ENCODE data around the gene TIMM17B.
A peak's percentile ranks its signal among the peaks of the same experiment; 100 is the strongest.

The TIMM17B gene

DNA sequence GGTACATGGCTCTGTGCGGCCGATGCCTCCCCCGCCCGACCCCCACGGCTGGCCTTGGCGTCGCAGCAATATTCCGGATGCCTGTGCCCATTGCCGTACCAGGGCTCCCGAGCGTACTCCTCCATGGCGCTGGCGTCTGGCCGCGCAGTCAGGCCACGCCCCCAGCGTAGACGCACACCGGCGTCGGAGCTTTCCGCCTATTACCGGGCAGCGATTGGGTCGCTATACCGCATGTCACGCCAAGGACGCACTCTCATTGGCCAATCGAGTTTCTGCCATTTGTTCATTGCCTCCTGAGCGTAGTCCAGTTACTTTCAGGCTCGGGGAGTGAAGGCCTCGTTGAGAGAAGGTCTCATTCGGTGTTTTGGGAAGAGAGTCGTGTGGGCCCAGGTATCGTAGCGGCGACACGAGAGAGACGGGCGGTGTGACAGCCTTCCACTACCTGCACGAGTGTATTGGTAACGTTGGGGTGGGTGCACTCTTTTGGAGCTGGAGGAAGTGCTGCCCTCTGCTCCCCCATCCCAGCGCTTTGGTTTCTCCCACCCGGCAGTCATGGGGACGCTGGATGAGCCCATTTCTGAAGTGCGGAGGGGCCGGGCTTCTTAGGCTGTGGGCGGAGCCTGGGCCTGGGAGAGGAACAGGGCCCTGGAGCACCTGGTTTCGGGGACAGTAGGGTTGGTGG lies at the start of gene TIMM17B, which contains the start of gene PQBP1:
Gene TIMM17B, minus strand, starts transcription at position 144 of the 682 bp plus-strand sequence. Its CDS starts 19 bp downstream, at position 125.
Gene PQBP1, plus strand, starts transcription at position 306 of the 682 bp plus-strand sequence. CDS start 580 bp downstream, outside the sequence.
- DNase-seq (ENCODE audit: low read depth in 2 of 2, low spot score in 1 of 2), result peak; percentile 58 to 75

DNA sequence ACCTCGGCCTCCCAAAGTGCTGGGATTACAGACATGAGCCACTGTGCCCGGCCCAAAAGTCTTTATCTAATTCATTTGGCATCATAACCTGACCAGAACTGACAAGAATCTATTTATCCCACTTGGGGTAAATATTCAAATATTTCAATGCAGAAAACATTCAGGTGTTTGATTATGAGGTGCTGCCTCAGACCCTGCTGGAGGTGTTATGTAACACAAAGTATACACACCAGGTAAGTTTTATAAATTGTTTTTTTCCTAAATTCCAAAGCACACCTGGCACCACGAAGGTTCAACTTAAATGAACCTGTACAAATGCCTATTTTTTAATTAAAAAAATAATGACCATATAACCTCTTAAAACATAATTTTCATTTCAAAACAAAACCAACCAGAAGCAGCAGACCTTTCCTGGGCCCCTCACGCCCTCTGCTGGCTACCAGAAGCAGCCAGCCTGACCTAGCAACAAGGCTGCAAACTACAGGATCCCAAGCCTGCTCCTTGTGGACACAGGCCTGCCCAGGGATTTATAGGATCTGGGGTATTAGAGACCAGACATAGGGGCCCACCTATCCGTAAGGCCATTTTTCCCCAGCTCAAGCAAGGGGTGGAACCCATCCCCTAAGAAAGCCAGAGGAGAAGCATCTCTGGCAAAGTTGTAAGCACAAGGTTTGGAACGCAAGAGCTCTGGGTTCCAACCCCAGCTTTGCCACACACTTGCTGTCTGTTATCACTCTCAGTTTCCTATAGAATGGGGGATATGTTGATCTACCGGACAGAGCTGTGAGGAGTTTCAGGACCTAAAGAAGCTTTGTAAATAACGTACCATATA lies 48.2 kb upstream of the TIMM17B start:
- DNase-seq (ENCODE audit: low read depth in 2 of 2, low spot score in 1 of 2), result no peak

DNA sequence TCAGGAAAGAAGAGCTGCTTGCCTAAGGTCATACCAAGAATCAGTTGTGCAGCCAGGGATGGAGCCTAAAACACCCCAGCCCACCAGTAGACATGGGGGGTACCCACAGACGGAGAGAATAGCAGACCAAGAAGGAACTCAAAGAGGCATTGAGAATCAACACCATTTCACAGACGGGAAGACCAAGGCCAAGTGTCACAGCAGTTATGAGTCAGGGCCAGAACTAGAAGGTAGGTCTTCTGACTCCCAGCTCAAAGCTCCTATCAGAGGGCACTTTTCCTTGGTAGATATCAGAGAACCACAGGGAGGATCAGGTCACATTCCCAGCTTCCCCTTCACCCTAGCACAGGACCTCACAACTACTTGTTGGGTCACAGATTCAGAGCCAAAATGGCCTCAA lies 45.3 kb upstream of the TIMM17B start:
- no peak for DNase-seq (ENCODE audit: low read depth in 2 of 2, low spot score in 1 of 2)

DNA sequence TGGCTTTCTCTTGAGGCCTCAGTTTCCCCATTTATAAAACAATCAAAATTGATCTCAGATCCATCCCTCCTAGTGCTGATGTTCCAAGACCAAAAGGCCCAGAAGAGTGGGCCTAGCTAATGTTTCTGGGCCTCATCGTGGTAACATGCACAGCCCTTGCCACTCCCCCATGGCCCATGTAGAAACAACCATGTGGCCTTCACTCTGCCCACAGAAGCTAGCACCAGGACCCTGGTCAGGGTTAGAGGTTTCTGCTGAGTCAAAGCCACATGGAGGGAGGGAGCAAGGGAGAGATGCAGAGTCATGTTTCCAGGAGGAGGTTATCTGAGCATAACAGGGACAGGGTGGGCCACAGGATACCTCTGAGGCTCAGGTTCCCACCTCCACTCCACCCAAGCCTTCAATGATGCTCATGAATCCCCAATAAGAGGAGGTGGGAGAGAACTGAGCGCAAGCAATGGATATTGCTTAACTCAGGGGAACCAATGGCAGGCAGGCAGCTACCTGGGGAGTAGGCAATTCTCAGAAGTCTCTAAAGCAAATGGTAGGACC lies 42.9 kb upstream of the TIMM17B start:
- no peak for DNase-seq (ENCODE audit: low read depth in 2 of 2, low spot score in 1 of 2)

DNA sequence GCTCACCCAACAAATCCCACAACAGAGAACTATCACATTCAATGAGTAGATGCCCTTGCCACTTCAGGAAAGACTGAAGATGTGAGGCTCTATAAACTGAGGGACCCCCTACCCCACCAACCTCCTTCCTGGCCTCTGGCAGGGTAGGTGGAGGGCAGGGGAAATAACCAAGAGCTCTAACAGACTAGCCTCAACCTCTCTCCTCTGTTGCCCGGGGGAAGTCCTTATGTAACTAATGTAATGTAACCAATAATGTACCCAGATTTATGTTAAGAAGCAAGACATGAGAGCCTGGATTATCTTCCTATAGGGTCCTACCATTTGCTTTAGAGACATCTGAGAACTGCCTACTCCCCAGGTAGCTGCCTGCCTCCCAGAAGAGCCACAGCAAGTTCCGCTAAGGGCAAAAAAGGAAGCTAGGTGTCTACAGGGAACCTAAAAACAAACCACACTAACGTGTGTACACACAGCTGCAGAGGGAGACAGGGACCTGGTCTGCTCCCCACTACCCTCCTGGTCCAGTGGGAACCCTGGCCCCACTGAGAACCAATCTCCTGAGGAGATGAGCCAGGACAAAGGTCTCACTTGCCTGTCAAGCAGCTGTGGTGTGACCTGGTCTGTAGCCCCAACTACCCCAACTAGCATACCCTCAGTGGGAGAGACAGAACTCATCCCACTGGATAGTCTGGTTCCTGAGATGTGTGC lies 42.1 kb upstream of the TIMM17B start:
- no peak for DNase-seq (ENCODE audit: low read depth in 2 of 2, low spot score in 1 of 2)

DNA sequence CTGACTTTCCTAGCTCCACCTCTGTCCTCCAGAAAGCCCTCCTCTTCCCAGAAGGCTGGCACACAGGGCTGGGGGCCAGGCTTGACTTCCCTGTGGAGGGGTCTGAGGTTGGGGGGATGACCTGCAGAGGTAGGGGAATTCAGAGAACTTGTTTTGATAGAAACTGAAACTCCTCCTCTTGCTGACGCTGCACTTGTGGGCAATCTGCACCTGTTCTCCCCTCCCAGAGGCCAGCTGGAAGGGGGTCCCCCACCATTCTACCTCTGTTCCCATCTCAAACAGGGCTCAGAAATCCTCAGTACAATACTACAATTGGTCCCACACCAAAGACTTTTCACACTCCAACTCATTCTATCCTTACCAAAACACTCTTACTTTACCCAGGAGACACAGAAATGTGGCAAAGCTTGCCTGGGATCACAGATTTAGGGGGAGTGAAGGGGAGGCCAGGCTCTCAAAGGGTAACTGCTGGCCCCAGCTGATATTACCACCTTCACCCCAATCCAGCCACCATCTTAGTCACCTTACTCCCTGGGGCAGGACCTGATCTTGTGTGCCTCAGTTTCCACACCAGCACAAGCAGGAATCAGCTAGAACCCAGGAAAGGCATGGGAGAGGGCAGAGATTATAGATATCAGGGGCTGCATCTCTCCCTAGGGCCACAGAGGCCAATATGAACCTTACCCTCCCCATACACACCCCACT lies 41.3 kb upstream of the TIMM17B start:
- DNase-seq (ENCODE audit: low read depth in 2 of 2, low spot score in 1 of 2), result no peak

DNA sequence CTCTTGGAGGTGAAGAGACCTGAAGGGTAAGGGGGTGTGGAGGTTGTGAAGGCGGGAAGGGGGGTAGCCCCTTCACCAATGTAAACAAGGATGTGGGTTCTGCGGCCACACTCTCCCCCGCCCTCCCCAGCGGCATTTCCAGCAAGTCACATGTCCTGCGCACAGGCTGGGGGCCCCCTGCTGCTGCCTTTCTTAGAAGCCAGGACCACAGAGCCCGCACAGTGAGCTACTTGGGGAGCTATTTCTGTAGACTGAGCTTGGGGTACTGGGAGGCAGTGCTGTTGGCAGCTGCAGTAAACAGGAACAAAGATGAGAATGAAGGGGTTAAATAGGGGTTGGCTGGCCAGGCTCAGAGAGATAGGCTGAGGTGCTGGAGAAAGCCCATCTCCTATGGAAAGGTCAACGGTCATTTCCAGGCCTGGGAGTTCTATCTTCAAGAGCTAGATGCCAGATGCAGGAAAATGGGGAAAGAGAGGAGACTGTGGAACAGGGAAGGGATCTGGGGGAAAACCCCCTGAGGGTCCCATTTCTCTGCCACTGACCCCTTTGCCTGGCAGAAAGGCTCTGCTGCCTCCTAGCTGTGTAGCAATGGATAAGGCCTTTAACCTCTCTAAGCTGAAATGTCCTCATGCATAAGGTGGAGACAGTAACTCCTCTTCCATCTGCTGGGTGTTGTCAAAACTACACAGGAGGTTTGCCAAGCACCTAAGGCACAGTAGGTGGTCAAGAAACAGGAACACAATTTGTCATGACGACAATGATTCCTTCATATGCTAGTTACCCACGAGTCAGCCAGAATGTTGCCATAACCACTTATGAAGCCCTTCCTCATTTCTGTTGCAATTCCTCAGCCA lies 39.7 kb upstream of the TIMM17B start:
- peak; percentile 69 to 88 for DNase-seq (ENCODE audit: low read depth in 2 of 2, low spot score in 1 of 2)

DNA sequence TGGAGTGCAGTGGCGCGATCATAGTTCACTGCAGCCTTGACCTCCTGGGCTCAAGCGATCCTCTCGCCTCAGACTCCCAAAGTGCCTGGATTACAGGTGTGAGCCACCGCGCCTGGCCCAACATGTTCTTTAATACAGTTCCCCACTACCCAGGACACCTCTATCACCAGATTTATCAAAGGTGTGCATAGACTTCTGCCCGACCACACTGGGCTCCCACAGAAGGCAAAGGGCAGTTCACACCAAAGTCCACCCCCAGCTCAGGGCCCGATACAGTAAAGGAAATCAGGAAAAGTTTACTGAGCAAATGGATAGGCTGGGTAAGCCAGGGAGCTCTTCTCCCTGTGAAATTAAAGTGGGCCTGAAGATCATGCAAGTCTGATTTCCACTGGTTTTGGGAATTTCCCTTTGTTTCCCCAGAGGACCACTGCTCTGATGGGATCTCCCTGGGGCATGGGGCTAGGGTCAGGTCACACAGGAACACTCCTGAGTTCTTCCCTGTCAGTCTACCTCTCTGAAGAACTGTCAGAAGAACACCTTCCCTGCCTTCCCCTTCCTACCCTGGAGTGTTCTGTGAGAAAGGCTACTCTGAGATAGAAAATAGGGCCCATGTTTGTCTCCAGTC lies 39.0 kb upstream of the TIMM17B start:
- DNase-seq (ENCODE audit: low read depth in 2 of 2, low spot score in 1 of 2), result no peak

DNA sequence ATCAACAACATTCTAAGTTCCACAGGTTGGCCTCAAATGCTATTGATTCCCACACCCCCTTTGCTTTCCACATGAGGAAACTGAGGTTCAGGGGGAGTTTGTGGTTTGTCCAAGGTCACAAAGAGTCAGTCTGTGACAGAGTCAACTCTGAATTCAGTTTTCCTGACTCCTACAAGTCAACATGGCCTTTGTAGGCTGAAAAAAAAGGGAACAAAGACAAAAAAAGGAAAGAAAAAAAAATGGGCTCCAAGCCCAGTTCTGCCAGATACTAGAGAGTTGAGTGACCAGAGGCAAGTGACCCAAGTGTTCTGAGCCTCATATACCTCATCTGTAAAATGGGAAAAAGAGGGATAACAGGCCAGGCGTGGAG lies 37.7 kb upstream of the TIMM17B start:
- no peak for DNase-seq (ENCODE audit: low read depth in 2 of 2, low spot score in 1 of 2)

DNA sequence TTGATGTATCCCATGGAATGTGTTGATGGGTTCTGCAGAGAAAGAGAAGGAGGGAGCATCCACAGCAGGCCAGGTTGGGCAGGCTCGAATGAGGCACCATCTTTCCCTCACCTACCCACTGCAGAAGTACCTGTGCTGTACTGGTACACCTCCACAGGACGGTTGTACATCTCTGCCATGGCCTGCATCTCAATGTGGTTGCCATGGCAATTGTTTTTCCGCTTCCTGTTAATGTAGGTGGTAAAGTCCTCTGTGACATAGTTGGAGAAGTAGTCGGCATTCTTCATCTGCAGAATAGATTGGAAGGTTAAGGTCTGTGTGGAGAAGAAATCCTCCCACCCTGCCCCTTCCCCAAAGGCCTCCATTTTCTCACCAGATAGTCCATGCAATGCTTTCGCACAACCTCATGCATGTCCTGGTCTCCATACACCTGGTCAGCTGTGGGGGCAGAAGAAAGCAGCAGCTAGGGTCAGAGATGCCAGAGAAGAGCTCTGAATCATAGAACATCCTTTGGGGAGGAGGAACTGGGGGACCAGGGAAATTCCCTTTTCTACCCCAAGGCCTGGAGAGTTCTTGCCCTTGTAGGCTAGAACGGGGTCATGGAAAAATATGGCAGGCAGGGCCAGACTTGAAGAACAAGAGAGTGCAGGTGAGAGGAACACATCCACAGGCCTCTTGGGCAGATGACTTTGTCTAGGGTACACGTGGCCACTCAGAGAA lies 37.2 kb upstream of the TIMM17B start:
- DNase-seq (ENCODE audit: low read depth in 2 of 2, low spot score in 1 of 2), result no peak

DNA sequence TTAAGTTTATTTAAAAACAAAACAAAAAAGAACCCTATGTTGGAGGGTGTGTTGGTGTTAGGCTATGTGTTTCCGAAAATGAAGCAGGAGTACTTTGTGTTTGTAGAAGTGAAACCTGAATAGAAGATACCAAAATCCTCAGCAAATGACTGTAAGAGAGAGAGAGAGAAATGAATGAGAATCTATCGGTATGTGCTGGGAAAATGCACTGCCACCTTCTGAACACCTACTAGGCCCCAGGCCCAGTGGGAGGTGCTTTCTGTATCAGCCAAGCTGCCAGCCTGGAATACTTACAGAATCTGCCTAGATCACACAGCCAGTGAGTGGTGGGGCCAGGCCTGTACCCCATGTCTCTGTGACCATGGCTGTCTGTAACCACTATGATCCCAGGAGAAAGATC lies 36.2 kb upstream of the TIMM17B start:
- no peak for DNase-seq (ENCODE audit: low read depth in 2 of 2, low spot score in 1 of 2)

DNA sequence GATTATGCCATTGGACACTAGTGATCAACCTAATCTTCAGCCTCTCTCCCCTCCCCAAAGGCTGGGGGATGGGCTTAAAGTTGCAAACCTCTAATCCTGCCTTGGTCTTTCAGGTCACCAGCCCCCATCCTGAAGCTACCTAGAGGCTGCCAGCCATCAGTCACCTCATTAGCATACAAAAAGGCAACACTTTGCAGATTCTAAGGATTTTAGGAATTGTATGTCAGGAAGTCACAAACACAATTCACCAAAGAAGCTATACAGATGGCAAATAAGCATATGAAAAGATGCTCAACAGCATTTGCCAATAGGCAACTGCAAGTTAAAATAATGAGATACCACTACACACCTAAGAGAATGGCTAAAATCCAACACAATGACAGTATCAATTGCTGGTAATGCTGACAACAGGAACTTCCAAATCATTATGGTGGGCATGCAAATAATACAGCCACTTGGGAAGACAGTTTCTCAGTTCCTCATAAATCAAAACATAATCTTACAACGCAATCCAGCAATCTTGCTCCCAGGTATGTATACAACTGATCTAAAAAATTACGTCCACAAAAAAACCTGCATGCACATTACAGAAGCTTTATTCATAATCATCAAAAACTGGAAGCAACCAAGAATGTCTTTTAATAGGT lies 30.3 kb upstream of the TIMM17B start:
- DNase-seq (ENCODE audit: low read depth in 2 of 2, low spot score in 1 of 2), result no peak

DNA sequence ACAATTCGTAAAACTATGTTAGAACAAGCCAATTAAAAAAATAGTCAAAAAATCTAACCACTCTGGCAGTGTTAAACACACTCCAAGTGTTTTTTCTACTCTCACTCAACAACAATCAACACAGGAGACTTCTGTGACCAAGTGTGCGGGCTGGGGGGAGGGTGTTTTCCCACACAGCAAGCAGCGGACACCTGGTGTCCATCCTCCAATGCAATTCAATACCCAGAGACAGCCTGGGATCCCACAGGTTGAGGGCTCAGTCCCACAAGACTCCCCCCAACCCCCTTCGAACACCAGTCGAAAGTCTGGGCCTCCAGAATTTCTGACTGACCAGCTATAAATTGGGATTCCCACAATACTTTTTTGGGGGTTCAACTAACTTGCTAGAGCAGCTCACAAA lies 29.6 kb upstream of the TIMM17B start:
- no peak for DNase-seq (ENCODE audit: low read depth in 2 of 2, low spot score in 1 of 2)

DNA sequence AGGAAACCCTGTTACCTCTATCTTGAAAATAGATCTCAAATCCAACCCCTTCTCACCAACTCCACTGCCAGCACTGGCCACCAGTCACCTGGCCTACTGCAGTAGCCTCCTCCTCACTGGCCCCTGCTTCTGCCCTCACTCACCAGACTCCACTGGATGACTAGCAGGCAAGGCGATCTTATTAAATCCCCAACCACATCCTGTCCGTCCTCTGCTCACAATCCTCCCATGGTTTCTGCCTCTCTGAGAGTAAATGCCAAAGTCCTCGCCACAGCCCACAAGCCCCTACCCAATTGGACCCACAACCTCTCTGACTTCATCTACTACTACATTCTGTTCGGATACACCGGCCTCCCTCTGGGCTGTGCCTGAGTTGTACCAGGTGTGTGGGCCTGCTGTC lies 26.7 kb upstream of the TIMM17B start:
- no peak for DNase-seq (ENCODE audit: low read depth in 2 of 2, low spot score in 1 of 2)

DNA sequence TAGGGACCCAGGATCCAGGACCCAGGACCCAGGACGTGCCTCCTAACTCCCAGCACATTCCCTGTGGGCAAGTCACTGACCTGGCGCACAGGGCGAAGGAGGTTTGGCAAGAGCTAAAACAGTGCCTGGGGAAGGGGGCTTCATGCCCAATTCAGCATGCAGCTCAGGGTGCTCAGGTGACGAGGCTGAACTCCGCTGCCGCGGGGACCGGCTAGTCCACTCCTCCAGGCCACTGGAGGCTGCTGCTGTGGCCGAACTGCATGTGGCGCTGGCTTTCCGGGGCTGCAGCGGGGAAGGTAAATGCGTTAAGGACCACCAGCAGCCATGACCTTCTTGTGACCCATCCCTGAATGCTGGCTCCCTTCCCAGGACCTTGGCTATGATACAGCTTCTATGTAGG lies 26.2 kb upstream of the TIMM17B start:
- no peak for DNase-seq (ENCODE audit: low read depth in 2 of 2, low spot score in 1 of 2)

DNA sequence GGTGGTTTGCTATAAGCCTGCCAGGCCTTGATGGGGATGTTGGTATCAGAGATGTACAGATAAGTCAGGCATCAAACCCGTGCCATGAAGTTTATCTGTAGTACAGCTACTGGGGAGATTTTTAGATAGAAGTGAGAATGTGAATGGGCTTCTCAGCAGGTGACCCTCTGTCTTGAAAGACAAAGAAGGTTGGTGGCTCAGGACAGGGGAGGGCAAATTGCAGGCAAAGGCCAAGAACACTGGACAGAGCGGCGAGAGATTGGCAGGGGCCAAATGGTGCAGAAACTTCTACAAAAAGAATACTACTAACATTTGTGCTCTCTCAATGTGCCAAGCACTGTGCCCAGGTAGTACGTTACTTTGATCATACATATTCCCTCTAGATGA lies 23.1 kb upstream of the TIMM17B start:
- DNase-seq (ENCODE audit: low read depth in 2 of 2, low spot score in 1 of 2), result no peak

DNA sequence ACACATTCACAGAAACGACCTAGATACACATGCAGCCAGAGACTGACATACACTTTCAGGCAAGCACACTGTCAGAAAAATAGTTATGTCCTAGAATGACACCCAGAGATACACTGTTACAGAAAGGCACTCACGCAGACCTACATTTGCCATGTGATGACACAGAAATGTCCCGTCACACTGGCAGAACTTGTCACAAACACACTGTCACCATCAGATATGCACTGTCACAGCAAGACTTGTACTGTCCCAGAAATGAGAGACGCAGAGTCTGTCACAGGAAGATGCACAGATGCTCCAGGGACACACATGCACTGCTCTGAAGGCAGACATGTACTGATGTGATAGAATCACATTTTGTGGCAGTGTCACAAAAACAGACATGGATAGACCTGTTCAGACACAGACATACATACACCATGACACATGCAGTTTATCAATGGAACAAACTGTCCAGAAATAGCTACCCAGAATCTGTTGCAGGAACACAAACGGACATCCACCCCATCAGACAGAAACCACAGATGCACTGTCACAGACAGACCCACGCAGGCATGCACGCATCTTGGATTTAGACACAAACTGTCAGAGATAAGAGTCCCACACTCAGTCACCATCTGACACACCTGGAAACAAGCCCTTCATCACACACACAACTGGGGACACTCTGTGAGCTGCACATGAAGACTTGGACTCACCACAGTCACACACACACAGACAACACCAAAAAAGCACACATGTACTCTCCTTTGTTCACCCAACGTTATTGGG lies 22.6 kb upstream of the TIMM17B start:
- no peak for DNase-seq (ENCODE audit: low read depth in 2 of 2, low spot score in 1 of 2)

DNA sequence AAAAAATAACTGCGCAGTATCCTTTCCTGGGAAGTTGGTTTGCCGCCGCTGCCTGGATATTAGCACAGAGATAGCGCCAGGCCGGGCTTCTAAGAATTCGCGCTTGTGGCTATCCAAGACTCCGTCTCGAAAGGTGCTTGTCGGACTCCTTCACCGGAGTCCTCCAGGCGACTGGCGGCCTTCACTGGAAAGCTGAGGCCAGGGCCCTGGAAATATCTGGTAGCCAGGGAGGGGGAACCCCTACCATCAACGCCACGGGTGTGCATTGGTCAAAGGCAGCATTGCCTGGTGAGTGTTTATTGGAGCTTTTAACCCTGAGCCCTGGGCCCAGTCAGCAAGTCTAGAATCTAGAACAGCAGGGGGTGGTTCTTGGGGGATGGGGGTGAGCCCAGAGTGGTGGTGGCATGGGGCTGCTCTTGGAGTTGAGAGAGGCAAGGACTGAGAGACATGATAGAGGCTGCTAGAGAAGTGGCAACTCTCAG lies 21.8 kb upstream of the TIMM17B start:
- DNase-seq (ENCODE audit: low read depth in 2 of 2, low spot score in 1 of 2), result no peak

Data from stimulated activated CD8-positive, alpha-beta memory T cell treated with anti-CD3 and anti-CD28 coated beads, Interleukin-4, amount 100 ng/mL, for 4 hours (primary cell).